Heart left ventricle (tissue), 16 donors: ENCODE results near the gene ARHGEF12. TPM values are rescaled to one million over a fixed set of nuclear protein-coding genes. Genes with fewer than 3 reads are reported as not detected.

Source experiments
- ATAC-seq, 4 donors: fragments of 200-7000 bp; cut with Tn5 transposase; one replicate each; pipeline ENCODE4 v1.9.1; 2020 to 2022; ENCODE audit warnings: moderate library complexity in 4 of 4, mild to moderate bottlenecking in 3 of 4, moderate number of reproducible peaks in 1 of 4
- DNase-seq, 5 donors: peaks; one replicate each; pipeline ENCODE4 v3.0.0-alpha.2; 2020
- H3K27ac ChIP-seq, 12 donors: fragments of 200-600 bp; sonication (generic) in 4 of 12; one replicate each; pipeline versions ENCODE4 v1.5.0 to v1.8.0; 2016 to 2022; ENCODE audit warnings: mild to moderate bottlenecking in 2 of 12
- H3K27me3 ChIP-seq, 9 donors: fragments of 200-600 bp; sonication (generic) in 2 of 9; one replicate each; pipeline versions ENCODE4 v1.5.1 to v1.8.0; 2016 to 2022; ENCODE audit warnings: mild to moderate bottlenecking in 3 of 9
- H3K36me3 ChIP-seq, 9 donors: fragments of 200-600 bp; sonication (generic) in 2 of 9; one replicate each; pipeline versions ENCODE4 v1.5.0 to v1.8.0; 2018 to 2022; ENCODE audit warnings: mild to moderate bottlenecking in 2 of 9
- H3K4me1 ChIP-seq, 12 donors: fragments of 200-600 bp; sonication (generic) in 4 of 12; one replicate each; pipeline versions ENCODE4 v1.5.0 to v1.8.0; 2016 to 2022; ENCODE audit warnings: mild to moderate bottlenecking in 3 of 12
- H3K4me3 ChIP-seq, 12 donors: fragments of 200-600 bp; sonication (generic) in 4 of 12; one replicate each; pipeline versions ENCODE4 v1.5.0 to v1.8.0; 2017 to 2022; ENCODE audit warnings: mild to moderate bottlenecking in 9 of 12, moderate library complexity in 4 of 12
- H3K9me3 ChIP-seq, 12 donors: fragments of 200-600 bp; sonication (generic) in 4 of 12; one replicate each; pipeline versions ENCODE4 v1.5.0 to v1.8.0; 2016 to 2022; ENCODE audit warnings: mild to moderate bottlenecking in 1 of 12
- CTCF ChIP-seq, 12 donors: fragments of 200-600 bp; sonication (generic) in 4 of 12; IDR thresholded peaks; one replicate each; pipeline versions ENCODE4 v1.5.0 to v1.8.0; 2018 to 2022; ENCODE audit warnings: antibody characterized with exemption in 12 of 12, mild to moderate bottlenecking in 5 of 12
- POLR2A ChIP-seq, 2 donors: fragments of 450-650 bp; IDR thresholded peaks; one replicate each; pipeline ENCODE4 v1.6.1; 2017; ENCODE audit warnings: antibody characterized with exemption in 2 of 2, mild to moderate bottlenecking in 2 of 2, moderate library complexity in 2 of 2
- WGBS, 4 donors: extraction: QIAGEN DNeasy Blood & Tissue Kit in 2 of 4; methylation state at CpG; one replicate each; pipeline versions ENCODE4 v1.1.5 to v1.1.7; 2013 to 2018; 5-methylcytosine and 5-hydroxymethylcytosine counted together
- intact Hi-C, 10 donors: fragments of 100-400 bp; cut with DNase I; formaldehyde crosslinking; loops; one replicate each; pipeline versions ENCODE4 v1.11.1 to v1.14.2; 2022
- polyA plus RNA-seq, 2 donors: library from polyadenylated mRNA; stranded (reverse); fragments of 200-250 nt; gene quantifications; one replicate each; pipeline ENCODE4 v1.2.3, GENCODE V29; 2013
- total RNA-seq, 9 donors: library from RNA; depleted of rRNA in 2 of 9; stranded (reverse); fragments of >200 nt in 2 of 9; fragmentation: NEBNext Ultra II Directional in 3 of 9; extraction: Animal tissue kit (Norgen Biotek cat#: 25700) in 3 of 9; gene quantifications; one replicate each; pipeline versions ENCODE4 v1.1.0 to v1.2.4, GENCODE V29; 2016 to 2023
- donor health status: ischemic (EF 13 %, LVEDD 7.1; RV severe dilation, severe dysfunction).
- donor health status: healthy with polysubstance abuse.
- donor health status: DM: no; HTN: yes; CAD: no.
- donor health status: DM: no; HTN: no; CAD: no.
- donor health status: ischemic (EF 25% LVEDD 6.9; RV normal size, moderate dysfunction).
- donor health status: ischemic (EF 25% LVEDD 5.7; RV mildly dilated, moderate dysfunction).
- donor health status: healthy.
- donor health status: DM: yes; HTN: yes; CAD: no.
- donor health status: ischemic (EF 35%, LVEDD 5.7; RV mildly dilated, moderate dysfunction).
- donor health status: nonischemic (EF 11% LVEDD 7.7; RV severe dilation, severe dysfunction).
- donor health status: DM: yes; HTN: yes; CAD: no.
- donor health status: PGD.
- donor health status: ischemic (EF 29% LVEDD 5.4; RV normal size, mild dysfunction).
- donor health status: nonischemic (EF 23%, LVEDD 6.1; RV moderate dilation, normal function).

ARHGEF12 gene
- total and polyA plus RNA-seq, 11 donors: 22.0 to 140 (median 112) TPM

- ATAC-seq (no peak), DNase-seq (no peak)
- WGBS, 4 donors: 52 to 67% (median 64%) methylated on average over 1 of the region's 1 CpG
- no peaks in the 10 kb centered on the region for H3K36me3 ChIP-seq
- peaks cover 0 to 8% (median 0%) of the 10 kb centered on the region in 12 donors for H3K9me3 ChIP-seq
- TF ChIP-seq POLR2A (IDR thresholded peaks at IDR 0.05) (no peak), CTCF (IDR thresholded peaks at IDR 0.05) (no peak)
- peaks cover 9 to 58% (median 39%) of the 10 kb centered on the region in 12 donors for H3K4me1 ChIP-seq
- H3K27ac ChIP-seq: peak overlapping the region in 4 of 12 donors; percentile 11 to 53 (median 14)
- no peaks in the 10 kb centered on the region for H3K27me3 ChIP-seq
- no peak overlapping the region for H3K4me3 ChIP-seq
- intact Hi-C loops: loop anchor here in 3 of 10 donors (5.0 to 10.0 kb wide), 2 partner anchors 33 to 46 kb away; no protein-coding TSS in a partner anchor
These were observed 54.3 kb downstream of the ARHGEF12 start for GRCh38 chr11:120390585-120390922.

- Histone ChIP-seq H3K9me3 (peaks cover 0 to 8% (median 0%) of the 10 kb centered on the region in 12 donors), H3K27me3 (no peaks in the 10 kb centered on the region), H3K4me3 (no peak overlapping the region), H3K36me3 (no peaks in the 10 kb centered on the region), H3K27ac (peak overlapping the region in 10 of 12 donors; percentile 2 to 62 (median 40)), H3K4me1 (peaks cover 9 to 56% (median 32%) of the 10 kb centered on the region in 12 donors)
- intact Hi-C loops: loop anchor here in 3 of 10 donors (5.0 to 10.0 kb wide), 2 partner anchors 34 to 46 kb away; no protein-coding TSS in a partner anchor
- DNase-seq (peak in 1 of 5 donors; percentile 17), ATAC-seq (peak in 3 of 4 donors; percentile 45 to 78 (median 48))
- no peak for TF ChIP-seq POLR2A (IDR thresholded peaks at IDR 0.05)
- no peak for TF ChIP-seq CTCF (IDR thresholded peaks at IDR 0.05)
These were observed 55.1 kb downstream of the ARHGEF12 start for GRCh38 chr11:120391292-120391691.

- DNase-seq (no peak), ATAC-seq (peak in 2 of 4 donors; percentile 17 to 18)
- Histone ChIP-seq H3K36me3 (no peaks in the 10 kb centered on the region), H3K4me1 (peaks cover 9 to 56% (median 26%) of the 10 kb centered on the region in 12 donors), H3K9me3 (peaks cover 0 to 8% (median 0%) of the 10 kb centered on the region in 12 donors), H3K27me3 (no peaks in the 10 kb centered on the region), H3K4me3 (no peak overlapping the region), H3K27ac (peak overlapping the region in 10 of 12 donors; percentile 2 to 62 (median 40))
- WGBS, 4 donors: 85 to 92% (median 92%) methylated on average over 1 of the region's 1 CpG
- intact Hi-C loops: loop anchor here in 3 of 10 donors (5.0 to 10.0 kb wide), 2 partner anchors 35 to 47 kb away; no protein-coding TSS in a partner anchor
- TF ChIP-seq CTCF (IDR thresholded peaks at IDR 0.05) (no peak), POLR2A (IDR thresholded peaks at IDR 0.05) (no peak)
These were observed 55.6 kb downstream of the ARHGEF12 start for GRCh38 chr11:120391854-120392253.

GRCh38 chr11:120392314-120392713 is 56.1 kb downstream of the ARHGEF12 start:
- TF ChIP-seq CTCF (IDR thresholded peaks at IDR 0.05) (no peak), POLR2A (IDR thresholded peaks at IDR 0.05) (no peak)
- 35 to 46% (median 41%) methylated on average over 6 of the region's 6 CpGs for WGBS, 4 donors
- H3K4me3 ChIP-seq: no peak overlapping the region
- DNase-seq (no peak), ATAC-seq (peak; percentile 28 to 82 (median 58))
- H3K27me3 ChIP-seq: no peaks in the 10 kb centered on the region
- H3K27ac ChIP-seq: peak overlapping the region in 9 of 12 donors; percentile 20 to 62 (median 42)
- intact Hi-C loops: loop anchor here in 3 of 10 donors (5.0 to 10.0 kb wide), 2 partner anchors 35 to 48 kb away; no protein-coding TSS in a partner anchor
- peaks cover 0 to 8% (median 0%) of the 10 kb centered on the region in 12 donors for H3K9me3 ChIP-seq
- H3K4me1 ChIP-seq: peaks cover 9 to 56% (median 28%) of the 10 kb centered on the region in 12 donors
- H3K36me3 ChIP-seq: no peaks in the 10 kb centered on the region
